HG03342 (cell line): ENCODE data around the gene UBE2N.
"Not testable (repeated sequence)": the region's sequence is repeated elsewhere in the genome, so short reads cannot be mapped to it uniquely, and the experiment has no call there.

Source experiments
- ATAC-seq: cut with Tn5 transposase; IDR thresholded peaks from one replicate; pipeline ENCODE4 v1.9.1; 2021; ENCODE audit warnings: mild to moderate bottlenecking, moderate library complexity; ENCODE audit not compliant: unreplicated experiment

The UBE2N gene

DNA sequence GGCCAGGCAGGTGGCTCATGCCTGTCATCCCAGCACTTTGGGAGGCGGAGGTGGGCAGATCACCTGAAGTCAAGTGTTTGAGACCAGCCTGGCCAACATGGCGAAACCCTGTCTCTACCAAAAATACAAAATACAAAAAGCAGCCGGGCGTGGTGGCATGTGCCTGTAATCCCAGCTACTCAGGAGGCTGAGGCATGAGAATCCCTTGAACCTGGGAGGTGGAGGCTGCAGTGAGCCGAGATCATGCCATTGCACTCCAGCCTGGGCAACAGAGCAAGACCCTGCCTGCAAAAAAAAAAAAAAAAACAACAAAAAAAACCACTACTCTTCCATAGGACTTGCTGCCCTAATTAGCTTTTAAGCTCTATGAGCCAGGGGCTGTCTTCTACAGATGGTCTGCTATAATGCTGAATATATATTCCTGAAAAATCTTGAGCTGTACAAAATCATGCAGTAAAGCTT lies 59.7 kb downstream of the UBE2N start:
- not testable (repeated sequence) for ATAC-seq

DNA sequence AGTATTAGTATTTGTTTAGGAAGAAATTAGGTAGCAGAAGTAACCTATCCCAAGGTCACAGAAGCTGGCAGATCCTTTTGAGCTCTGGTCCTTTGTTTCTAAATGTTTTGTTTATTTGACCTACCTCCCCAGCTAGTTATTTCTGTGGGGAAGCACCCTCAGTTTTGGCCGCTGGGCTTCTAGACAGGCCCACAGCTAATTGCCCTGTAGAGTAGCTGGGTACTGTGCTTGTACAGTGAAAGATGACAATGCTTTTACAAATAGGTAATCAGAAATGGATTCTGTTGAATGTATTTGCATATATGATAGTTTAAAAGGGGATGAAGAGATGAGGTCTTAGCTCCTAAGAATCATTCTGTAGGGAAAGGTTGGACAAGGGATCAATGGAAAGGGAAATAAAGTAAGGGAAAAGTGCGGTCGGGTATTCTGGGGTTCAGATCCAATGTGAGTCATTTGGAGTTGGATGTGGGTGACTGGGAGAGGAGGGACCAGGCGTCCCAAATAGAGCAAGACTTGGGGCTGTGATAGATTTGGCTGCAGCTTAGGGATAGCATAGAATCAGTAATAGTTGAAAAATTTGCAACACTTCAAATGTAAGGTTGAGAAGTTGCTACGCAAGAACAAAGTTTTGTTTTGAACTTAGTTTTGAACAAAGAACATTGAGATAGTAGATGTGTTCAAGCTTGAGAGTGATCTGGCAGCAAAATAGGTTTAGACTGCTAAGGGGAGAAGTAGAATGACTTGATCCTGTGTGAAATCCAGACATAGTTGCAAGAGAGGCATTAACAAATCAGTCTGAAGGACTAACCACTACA lies 60.4 kb downstream of the UBE2N start:
- no peak for ATAC-seq

DNA sequence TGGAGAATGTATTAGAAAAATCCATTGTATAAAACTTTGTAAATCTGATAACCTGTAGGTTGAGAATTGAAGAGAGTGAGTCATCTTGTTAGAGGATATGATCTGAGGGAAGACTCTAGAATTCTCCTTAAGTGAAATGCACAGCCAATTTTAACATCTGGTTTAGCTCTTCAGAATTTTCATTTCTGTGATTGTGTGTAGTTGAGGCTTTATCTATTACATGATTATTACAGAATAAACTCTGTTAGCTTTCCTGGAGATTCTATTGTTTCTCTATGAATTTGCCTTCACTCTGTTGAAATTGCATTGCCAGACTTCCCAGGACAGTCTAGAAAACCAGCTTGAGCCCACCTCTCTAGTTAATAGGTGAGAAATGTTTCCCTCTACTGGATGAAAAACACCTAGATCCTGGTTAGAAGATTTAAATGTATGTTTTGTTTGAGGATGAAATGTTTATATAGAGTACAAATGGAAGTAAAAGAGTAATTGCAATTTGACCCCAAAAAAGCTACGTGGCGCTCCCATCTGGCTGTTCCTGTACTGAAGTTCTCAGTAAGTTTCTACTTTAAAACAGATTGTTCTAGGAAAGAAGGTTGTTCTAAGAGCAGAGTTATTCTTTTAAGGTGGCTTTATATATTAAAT lies 61.1 kb downstream of the UBE2N start:
- ATAC-seq: no peak

DNA sequence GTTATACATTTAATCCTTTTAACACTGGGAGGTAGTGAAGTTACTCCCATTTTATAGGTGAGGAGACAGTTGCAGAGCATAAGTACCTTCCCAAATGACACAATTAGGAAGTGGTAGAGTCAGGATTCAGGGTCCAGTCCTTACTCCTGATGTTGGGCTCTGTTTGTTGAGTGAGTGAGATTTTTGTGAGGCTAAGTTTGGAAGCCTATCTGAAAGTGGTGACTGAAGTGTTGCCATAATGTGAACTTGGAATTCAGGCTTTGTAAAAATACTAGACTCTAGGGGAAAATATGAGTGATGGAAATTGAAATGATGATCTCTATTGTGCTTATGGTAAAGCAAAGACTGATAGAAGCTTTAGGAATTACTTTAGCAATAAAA lies 61.8 kb downstream of the UBE2N start:
- no peak for ATAC-seq

DNA sequence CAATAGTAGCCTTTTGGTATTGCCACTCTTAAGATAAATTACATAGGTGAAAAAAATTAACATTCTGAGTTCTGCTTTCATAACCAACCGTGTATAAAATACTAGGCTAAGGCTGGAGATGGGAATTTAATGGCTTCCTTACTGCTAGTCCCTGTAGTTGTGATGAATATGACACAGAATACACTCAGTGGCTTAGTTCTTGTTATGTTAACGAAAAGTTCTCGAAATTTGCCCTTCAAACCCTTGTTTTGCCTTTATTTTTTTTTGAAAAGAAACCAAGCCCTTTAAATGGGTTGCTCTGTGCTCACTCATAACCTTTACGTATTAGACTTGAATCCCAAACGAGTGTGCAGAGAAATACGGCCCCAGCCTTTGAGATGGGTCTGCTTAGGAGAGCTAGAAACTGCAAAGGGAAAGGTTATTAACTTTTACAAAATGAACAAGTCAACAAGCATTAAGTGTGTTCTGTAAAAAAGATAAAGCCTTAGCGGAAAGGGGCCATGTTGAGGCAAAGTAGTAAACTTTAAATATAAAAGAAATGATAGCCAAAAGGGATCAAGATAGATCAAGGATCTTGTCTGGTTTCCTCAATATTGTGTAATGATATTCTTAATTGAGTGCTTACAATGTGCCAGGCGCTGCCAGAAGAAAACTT lies 62.3 kb downstream of the UBE2N start:
- no peak for ATAC-seq

DNA sequence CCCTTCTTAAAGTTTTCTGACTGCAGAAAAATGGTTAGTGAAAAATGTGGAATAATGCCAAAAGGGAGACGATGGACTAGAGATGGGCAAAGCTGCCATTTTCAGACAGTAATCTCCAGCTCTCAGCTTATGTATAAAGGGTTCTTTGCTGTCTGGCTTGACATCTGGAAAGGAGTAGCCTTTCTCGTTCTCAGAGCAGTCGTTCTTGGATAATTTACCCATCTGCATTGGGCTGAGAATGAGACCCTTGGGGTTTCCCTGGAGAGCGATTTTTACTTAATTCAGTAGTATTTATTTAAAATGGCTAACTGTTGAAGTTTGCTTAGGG lies 62.8 kb downstream of the UBE2N start:
- no peak for ATAC-seq

DNA sequence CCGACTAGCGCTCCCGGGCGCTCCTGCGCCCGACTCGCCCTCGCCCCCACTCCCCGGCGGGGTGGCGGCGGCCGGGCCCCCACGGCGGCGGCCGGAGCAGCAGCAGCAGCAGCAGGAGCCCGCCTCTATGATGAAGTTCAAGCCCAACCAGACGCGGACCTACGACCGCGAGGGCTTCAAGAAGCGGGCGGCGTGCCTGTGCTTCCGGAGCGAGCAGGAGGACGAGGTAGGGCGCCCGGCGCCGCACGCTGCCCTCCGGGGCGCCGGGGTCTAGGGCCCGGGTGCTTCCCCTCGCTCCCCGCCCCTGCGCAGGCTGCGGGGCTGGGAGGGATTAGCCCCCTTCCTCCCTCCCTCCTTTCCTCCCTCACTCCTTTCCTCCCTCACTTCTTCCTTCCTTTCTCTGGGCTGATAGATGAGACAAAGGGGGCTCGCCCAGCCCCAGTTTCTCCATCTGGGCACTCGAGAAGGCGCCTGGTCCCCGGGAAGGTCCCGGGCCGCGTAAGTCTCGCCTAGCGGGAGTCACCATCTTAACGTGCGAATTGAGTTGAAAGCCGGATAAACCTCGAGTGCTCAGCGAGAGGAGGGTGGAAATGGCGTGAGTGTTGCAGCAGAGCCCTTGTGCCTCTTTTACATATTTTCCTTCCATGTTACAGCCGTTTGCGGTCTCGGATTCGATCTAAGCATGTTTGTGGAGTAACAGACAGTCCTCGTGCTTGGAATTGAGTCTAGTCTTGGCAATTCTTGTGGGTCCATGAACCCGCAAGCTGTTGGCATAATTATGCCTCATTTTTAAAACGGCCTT lies 63.4 kb downstream of the UBE2N start:
- peak; percentile 30 for ATAC-seq

DNA sequence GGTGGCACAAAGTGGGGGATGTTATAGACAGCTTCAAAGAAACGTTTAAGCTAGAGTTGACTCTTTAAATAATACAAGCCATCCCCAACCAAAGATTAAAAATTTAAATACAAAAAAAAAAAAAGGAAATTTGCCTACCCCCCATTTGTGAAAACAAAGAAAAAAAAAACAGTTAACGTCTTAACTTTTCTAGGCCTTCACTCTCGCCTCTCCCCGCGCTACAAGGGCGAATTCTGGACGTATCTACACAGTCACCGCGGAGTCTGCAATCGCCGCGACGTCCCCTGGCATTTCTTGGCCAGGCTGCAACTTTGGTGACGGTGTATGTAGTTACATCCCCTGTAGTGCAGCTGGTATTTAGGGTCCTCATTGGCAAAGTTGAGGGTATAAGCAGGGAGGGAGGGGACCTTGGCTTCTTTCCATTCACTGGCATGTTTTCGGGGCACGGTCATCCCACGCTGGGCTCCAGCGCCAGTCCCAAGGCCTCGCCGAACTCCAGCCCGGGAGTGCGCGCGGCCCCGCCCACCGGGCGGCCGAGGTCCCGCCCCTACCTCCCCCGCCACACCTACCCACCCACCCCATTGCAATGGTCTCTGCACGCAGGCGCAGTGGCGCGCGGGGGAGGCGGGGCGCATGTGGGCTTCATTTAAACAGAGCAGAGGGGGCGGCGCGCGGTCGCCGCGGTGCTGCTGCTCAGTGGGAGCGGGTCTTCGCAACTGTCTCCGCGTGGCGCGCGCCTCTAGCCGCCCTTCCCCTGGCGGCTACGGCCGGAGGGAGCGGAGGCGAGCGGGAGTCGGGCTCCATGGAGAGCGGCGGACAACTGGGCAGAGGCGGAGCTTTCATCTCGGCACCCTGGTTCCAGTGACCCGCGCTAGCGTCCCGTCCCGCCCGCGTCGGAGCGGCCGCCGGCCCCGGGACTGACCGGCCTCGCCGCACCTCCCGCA lies 64.2 kb downstream of the UBE2N start, which contains the start of gene NUDT4:
Gene NUDT4 (plus strand): TSS at position 674 of the 944 bp plus-strand sequence. CDS start 398 bp downstream, outside the sequence.
- ATAC-seq: peak; percentile 65

DNA sequence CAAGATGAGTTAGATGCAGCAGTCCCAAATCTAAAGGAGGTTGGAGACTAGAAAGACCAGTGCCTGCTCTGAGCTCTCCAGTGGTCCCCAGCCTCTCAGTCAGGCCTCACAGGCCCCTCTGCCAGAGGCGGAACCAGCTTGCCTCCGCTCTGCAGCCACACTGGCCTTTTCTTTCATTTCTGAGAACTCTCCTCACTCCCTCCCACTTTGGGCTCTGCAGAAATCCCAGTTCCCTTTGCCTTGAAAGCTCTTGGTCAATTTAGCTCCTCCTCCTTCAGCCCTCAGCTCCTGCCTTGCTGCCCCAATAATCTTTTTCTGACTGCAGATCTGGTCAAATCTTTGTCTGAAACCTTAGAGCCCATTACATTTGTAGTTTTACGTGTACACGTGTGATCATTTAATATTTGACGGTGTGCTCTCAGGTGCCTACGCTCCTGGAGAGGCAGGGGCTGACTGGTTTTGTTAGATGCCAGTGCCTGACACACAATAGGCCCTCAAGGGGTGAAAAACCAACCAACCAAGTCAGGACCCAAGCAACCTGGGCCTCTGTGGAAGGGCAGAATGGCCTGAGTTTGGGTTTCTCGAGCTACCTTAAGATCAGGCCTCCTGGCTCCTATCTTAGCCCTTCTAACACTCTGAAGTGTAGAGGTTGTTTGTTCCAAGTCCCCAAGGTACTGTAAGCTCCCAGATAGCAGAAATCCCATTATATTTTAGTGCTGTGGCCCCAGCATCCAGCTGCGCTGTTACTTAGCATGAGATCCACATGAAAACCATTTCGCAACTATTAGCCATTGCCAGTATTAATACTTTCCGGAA lies 65.1 kb downstream of the UBE2N start:
- ATAC-seq: no peak

DNA sequence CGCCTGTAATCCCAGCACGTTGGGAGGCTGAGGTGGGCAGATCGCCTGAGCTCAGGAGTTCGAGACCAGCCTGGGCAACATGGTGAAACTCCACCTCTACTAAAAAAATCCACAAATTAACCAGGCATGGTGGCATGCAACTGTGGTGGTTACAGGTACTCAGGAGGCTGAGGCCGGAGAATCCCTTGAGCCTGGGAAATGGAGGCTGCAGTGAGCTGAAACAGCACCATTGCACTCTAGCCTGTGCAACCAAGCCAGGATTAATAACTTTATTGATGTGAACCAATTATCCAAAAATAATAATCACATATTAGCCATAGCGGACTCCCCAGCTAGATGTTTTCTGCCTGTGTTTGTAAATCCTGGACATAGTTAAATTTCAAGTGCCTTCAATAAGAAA lies 65.8 kb downstream of the UBE2N start:
- no peak for ATAC-seq

DNA sequence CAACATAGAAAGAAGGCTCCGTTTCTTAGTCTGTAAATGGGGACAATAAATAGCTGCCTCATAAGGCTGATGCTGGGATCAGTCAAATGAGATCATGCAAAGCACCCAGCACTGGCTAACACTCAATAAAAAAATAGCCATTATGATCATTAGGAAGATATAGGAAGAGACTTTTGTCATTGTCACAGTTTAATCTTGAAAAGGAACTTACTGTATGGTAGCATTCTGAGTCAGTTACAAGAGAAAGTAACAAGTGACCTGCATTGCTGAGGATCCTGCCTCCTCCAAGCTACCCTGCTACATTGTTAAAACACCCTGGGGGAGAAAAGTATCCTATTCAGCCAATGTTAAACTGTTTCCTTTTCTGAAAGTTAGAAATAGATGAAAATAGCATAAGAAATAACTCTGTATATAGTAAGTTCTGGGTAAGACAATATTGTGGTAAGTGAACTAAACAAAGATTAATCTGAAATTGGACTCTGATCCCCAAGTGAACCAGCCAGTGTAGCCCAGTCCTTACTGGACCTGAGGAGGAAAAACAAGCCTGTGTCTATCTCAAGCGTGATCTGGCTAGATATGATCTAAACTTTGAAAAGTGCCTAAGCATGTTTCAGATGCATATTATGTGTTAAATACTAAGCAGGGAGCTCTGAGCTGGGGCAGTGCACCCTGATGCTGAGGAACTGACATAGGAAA lies 67.6 kb downstream of the UBE2N start:
- no peak for ATAC-seq

DNA sequence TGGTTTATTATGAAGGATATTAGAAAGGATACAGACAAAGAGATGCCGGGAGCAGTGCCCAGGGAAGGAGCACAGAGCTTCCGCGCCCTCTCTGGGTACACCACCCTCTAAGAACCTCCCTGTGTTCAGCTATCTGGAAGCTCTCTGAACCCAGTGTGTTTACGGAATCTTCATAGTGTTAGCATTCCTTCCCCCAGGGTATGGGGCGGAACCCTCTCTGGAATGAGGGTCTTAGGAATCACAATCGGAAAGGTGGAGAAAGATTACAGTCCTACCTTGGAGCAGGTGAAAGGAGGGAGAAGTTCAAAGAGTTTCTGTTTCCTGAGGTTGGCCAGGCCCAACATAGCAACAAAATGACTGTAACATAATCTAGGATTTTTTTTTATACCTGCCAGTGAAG lies 70.8 kb downstream of the UBE2N start:
- ATAC-seq: no peak

DNA sequence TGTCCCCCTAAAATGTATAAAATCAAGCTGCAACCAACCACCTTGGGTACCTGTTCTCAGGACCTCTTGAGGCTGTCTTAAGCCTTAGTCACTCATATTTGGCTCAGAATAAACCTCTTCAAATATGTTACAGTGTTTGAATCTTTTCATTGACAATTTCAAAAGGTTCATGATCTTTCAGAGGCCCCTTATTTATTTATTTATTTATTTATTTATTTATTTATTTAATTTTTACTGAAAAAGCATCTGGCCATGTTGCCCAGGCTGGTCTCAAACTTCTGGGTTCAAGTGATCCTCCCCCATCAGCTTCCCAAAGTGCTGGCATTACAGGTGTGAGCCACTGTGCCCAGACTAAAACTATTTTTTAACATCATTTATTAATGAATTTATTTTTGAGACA lies 72.2 kb downstream of the UBE2N start:
- ATAC-seq: no peak

DNA sequence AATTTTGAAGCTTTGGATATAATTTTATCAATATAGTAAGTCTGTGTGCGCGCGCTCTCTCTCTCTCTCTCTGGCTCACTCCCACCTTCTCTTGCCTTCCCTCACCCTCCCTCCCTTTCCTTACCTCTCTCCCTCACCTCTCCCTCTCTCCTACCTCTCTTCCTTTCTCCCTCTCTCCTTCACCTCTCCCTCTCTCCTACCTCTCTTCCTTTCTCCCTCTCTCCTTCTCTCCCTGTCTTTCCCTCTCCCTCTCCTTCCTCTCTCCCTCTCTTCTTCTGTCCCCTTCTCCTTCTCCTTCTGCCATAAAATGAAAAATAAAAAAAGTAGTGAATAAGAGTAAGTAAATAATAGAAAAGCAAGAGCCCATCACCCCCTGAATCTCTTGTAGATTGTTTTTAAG lies 73.0 kb downstream of the UBE2N start:
- no peak for ATAC-seq

DNA sequence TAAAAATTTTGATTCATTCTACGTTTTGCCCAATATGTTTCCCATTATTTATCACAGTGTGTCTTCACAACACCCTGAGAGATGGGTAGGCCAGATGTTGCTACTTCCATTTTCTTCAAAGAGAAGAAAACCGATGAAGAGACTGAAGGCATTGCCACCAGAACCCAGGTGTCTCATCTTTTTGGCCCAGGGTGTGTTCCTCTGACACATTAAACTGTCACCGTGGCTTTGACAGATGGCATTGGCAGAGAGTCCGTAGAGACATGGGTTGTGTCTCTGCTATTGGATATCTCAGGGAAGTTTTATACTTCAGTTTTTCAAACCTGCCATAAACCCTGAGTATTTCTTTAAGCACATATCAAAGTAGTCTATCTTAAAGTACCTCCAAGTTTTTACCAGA lies 75.3 kb downstream of the UBE2N start:
- ATAC-seq: no peak

DNA sequence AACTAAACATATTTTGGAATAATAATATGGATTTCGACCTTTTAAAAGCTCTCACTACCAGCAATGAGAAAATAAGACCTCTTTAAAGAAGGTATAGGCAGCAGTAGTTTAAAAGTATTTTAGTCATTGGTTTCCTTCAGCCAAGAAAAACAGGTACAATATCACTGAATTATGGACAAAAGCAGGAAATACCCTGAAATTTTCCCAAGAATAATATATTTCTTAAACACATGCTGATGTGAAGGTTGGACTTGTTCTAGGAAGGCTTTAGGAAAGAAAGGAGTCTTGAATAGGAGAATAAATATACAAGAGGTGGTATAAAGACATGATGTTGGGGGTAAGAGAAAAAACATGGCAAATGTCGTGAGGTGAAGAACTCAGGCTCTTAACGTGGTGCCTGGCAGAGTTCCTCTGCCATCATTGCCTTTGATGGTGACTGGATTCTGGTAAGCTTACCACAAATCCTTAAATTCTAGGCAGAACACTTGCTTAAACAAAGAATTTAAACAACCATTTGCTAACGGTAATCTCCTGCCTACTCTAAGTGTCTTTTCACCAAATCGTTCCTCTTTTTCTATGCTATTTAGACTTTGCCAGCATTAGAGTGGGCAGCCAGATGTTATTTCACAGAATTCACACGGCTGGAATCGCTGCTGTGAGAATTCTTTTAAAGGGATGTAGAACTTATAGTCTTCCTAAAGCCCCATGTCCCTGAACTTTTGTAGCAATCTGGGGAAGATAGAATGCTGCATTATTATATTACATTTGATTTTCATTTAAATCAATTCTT lies 75.9 kb downstream of the UBE2N start:
- no peak for ATAC-seq

DNA sequence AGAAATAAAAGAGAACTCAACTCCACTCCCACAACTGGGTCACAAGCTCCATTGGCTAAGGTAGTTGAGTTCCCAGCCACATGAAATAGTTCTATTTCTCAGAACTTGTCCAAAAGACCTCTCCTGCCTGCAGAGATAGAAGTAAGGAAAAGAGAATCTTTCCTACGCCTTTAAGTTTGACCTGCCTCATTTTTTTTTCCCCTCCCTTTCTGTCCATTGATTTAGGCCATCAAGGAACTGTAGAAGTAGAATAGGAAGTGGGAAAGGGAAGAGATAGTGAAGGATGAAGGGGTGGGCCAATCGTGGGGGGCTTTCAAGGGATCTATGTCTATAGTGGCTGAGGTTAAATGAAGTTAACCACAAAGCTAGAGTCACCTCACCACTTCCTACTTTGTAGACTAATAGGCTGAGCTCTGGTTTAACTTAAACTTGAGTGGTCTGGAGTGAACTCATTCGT lies 77.9 kb downstream of the UBE2N start:
- ATAC-seq: no peak
